Eye (tissue), 1 donor: Measurements from ENCODE around the gene PPFIBP1.
A peak's percentile ranks its signal among the peaks of the same experiment; 100 is the strongest.

ENCODE experiments used
- DNase-seq: peaks from one replicate; pipeline ENCODE4 v3.0.0-alpha.2; 2015

The PPFIBP1 gene

GRCh38 chr12:27513155-27513824 lies 10.7 kb upstream of the PPFIBP1 start:
- no peak for DNase-seq

GRCh38 chr12:27515671-27516070 lies 8.3 kb upstream of the PPFIBP1 start:
- DNase-seq: no peak

GRCh38 chr12:27516625-27517024 lies 7.4 kb upstream of the PPFIBP1 start:
- DNase-seq: no peak

GRCh38 chr12:27517546-27517945 lies 6.5 kb upstream of the PPFIBP1 start:
- DNase-seq: no peak

GRCh38 chr12:27517961-27518665 lies 5.9 kb upstream of the PPFIBP1 start:
- DNase-seq: no peak

- no peak for DNase-seq
Measured at GRCh38 chr12:27521066-27521465, 2.9 kb upstream of the PPFIBP1 start.

- no peak for DNase-seq
Measured at GRCh38 chr12:27521981-27522380, 2.0 kb upstream of the PPFIBP1 start.

GRCh38 chr12:27523305-27523641 lies 733 bp upstream of the PPFIBP1 start:
- DNase-seq: no peak

- DNase-seq: no peak
Measured at GRCh38 chr12:27524494-27524835, 459 bp downstream of the PPFIBP1 start.

GRCh38 chr12:27524839-27525753 lies 1.1 kb downstream of the PPFIBP1 start:
- DNase-seq: peak; percentile 70

- DNase-seq: no peak
Measured at GRCh38 chr12:27527512-27527911, 3.5 kb downstream of the PPFIBP1 start.

GRCh38 chr12:27528788-27529187 lies 4.8 kb downstream of the PPFIBP1 start:
- no peak for DNase-seq

GRCh38 chr12:27530157-27530922 lies 6.3 kb downstream of the PPFIBP1 start:
- DNase-seq: no peak

GRCh38 chr12:27531896-27532295 lies 7.9 kb downstream of the PPFIBP1 start:
- no peak for DNase-seq

GRCh38 chr12:27534060-27534764 lies 10.2 kb downstream of the PPFIBP1 start:
- no peak for DNase-seq

- DNase-seq: no peak
Measured at GRCh38 chr12:27534765-27535161, 10.8 kb downstream of the PPFIBP1 start.

- no peak for DNase-seq
Measured at GRCh38 chr12:27535318-27535717, 11.3 kb downstream of the PPFIBP1 start.

- DNase-seq: no peak
Measured at GRCh38 chr12:27537855-27538675, 14.1 kb downstream of the PPFIBP1 start.

- no peak for DNase-seq
Measured at GRCh38 chr12:27539191-27539631, 15.2 kb downstream of the PPFIBP1 start.

- no peak for DNase-seq
Measured at GRCh38 chr12:27541031-27541719, 17.2 kb downstream of the PPFIBP1 start.

GRCh38 chr12:27542628-27543027 lies 18.6 kb downstream of the PPFIBP1 start:
- DNase-seq: no peak
